GM18526 (cell line): ENCODE measurements around the gene SLC33A1.

Experiments
- POLR2A ChIP-seq: IDR thresholded peaks from 3 replicates; pipeline ENCODE4 v1.6.1; 2011; ENCODE audit not compliant: insufficient read length; ENCODE audit errors: extremely low read depth

The SLC33A1 gene

DNA sequence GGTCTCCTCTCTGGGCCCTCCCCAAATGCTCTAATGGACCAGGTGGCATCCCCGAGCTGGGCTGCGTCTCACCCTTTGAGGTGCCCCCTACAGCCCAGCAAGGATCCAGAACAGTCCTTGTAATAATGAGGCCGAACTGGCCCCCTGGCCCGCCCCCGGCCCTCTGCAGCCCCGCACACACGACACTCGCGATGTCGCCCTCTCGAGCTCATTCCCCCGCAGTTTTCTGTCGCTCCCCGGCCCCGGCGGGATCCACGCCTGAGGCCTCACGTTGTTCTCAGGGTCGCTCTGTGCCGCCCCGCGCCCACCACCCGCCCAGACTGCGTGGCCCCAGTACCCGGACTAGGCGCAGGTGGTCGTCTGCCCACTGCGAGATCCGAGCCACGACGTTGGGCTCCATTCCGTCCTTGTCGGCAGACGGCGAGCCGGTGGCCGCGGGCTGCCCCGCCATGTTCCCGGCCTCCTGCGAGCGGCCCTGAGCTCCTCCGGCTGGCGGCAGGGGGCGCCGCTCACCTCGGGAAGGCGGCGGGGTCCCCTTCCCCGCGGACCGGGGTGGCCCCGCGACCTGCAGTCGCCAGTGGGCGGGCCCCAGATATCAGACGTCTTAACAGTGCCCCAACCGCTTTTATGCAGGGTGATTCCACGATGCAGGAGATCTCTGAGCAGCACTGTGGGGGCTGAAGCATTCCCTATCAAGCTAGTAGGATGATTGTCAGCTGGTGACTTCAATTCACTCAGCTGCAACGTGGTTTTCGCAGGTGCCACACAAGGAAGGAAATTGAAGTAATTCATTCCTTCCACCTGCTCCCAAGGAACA lies 48.2 kb downstream of the SLC33A1 start, which contains the start of gene C3orf33:
Gene C3orf33 (minus strand): TSS at position 477 of the 817 bp plus-strand sequence. CDS start 26 bp downstream, at position 451.
- TF ChIP-seq POLR2A = peak; percentile 48

DNA sequence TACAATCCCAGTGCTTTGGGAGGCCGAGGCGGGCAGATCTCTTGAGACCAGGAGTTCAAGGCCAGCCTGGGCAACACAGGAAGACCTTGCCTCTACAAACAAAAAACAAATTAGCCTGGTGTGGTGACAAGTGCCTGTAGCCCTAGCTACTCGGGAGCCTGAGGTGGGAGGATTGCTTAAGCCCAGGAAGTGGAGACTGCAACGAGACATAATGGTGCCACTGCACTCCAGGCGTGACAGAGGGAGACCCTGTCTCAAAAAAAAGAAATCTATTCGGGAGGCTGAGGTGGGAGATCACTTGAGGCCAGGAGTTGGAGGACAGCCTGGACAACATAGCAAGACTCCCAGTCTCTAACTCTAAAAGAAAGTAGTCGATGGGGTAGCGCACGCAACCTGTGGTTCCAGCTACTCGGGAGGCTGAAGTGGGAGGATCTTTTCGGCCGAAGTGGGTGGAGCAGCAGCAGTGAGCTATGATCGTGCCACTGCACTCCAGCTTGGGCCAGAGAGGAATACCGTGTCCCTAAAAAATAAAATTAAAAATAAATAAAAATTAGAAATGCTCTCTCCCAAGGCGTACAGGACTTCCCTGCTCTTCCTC lies 48.9 kb downstream of the SLC33A1 start:
- TF ChIP-seq POLR2A = no peak

DNA sequence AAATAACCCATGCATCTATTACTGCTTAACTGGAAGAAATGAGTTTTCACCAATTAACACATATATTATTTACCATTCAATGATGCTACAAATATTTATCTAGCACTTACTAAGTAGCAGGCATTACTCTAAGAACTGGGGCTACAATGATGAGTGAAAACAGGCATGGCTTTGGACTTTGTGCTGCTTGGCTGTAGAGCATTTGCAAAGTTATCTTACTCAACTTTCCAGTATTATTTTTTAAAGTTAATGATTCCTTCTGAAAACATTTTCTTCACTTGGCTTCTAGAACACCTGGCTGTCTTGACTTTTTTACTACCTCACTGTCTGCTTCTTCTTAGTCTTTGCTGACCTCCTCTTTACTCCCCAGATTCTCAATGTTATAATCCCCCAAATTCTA lies 49.9 kb downstream of the SLC33A1 start:
- no peak for TF ChIP-seq POLR2A

DNA sequence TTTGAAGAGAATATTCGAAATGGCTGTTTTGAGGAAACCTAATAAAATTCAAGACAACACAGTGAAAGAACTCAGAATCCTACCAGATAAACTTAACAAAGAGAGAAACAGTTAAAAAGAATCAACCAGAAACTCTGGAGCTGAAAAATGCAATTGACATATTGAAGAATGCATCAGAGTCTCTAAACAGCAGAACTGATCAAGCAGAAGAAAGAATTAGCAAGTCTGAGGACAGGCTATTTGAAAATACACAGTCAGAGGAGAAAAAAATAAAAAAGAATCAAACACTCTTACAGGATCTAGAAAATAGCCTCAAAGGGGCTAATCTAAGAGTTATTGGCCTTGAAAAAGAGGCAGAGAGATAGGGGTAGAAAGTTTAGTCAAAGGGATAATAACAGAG lies 61.7 kb downstream of the SLC33A1 start:
- TF ChIP-seq POLR2A = no peak

DNA sequence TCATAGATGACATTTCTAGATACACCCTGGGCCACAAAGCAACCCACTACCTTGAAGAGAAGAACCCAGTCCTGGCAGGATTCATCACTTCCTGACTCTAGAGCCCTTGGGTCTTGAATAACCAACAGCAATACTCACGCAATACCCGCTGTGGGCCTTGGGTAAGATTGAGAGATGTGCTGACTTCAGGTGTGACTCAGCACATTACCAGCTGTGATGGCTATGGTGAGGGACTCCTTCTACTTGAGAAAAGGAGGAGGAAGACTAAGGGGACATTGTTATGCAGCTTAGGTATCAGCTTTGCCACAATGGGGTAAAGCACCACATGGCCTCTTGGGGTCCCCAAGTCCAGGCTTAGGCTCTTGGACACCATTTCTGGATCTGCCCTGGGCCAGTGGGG lies 63.0 kb downstream of the SLC33A1 start:
- TF ChIP-seq POLR2A = no peak

DNA sequence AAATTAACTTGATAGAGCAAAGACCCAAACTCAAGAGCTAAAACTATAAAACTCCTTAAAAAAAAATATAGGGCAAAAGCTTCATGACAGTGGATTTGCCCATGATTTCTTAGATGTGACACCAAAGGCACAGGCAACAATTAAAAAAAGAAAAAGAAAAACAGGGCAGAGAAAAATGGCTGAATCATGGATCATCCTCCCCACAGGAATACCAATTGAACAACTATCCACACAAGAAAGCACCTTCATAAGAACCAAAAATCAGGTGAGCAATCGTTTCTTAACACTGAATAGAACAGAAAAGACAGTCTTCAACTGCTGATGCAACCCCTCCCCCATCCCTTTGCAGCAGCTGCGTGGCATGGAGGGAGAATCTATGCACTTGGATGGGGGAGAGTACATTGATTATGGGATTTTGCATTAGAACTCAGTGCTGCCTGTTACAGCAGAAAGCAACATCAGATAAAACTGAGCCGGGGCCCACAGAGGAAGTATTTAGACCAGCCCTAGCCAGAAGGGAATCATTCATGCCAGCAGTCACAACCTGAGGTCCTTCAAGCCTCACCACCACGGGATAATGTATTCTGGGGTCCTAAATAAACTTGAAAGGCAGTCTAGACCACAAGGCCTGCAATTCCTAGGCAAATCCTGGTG lies 63.8 kb downstream of the SLC33A1 start:
- TF ChIP-seq POLR2A = no peak

DNA sequence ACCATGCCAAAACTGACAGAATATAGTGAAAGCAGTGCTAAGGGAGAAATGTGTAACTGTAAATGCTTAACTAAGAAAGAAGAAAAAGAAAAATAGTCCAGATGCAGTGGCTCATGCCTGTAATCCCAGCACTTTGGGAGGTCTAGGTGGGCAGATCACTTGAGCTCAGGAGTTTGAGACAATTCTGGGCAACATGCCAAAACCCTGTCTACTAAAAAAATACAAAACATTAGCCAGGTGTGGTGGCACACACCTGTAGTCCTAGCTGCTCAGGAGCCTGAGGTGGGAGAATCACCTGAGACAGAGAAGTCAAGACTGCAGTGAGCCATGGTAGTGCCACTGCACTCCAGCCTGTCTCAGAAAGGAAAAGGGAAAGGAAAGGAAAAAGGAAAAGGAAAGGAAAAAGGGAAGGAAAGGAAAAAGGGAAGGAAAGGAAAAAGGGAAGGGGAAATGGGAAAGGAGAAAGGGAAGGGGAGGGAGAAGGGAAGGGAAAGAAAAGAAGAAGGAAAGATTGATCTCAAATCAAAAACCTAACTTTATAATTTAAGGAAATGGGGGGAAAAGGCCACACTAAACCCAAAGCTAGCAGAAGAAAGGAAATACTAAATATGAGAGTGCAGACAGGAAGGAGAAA lies 68.4 kb downstream of the SLC33A1 start:
- TF ChIP-seq POLR2A = no peak

DNA sequence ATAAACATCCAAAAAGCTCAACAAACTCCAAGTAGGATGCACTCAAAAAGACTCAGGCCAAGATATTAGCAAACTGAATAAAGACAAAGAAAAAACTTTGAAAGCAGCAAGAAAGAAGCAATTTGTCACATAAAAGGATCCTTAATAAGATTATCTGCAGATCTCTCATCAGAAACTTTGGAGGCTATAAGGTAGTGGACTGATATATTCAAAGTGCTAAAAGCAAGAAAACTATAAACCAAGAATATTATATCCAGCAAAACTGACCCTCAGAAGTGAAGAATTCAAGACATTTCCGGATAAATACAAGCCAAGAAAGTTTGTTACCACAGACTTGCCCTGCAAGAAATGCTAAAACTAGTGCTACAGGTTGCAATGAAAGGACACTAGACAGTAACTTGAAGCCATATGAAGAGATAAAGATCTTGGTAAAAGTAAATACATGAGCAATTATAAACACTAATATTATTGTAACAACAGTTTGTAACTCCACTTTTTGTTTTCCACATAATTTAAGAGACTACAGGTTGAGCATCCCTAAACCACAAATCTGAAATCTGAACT lies 71.8 kb downstream of the SLC33A1 start:
- TF ChIP-seq POLR2A = no peak

DNA sequence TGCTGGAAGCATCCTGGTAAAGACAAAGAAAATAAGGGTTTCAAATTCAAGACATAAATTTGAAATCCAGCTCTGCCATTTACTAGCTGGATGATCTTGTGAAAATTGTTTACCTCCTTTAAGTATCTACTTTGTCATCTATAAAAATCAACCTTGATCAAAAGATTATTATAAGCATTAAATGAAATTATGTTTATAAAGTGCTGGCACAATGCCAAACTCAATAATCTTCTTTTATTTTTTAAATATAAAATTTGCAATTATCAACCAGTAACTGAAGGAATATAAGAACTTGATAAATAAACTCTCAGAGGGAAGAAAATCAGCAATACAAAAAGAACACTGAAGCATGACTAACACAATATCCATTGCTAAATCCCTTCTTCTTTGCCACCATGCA lies 73.9 kb downstream of the SLC33A1 start:
- TF ChIP-seq POLR2A = no peak

DNA sequence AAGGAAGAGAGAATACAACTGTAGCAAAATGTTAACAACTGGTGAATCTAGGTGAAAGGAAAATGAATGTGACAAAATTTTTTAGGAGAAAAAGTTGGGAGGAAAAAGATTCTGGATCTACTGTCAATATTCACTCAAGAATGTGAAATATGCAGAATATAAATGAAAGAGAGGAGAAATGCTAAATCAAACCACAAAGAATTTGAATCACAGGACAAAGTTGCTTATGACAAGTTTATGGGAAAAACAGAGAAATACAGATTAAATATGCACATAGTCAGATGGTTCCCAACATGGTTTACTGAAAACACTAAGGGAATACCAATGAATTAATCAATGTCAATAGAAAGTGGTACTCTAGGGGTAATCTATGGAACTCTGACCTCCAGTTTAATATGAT lies 75.8 kb downstream of the SLC33A1 start:
- TF ChIP-seq POLR2A = no peak

DNA sequence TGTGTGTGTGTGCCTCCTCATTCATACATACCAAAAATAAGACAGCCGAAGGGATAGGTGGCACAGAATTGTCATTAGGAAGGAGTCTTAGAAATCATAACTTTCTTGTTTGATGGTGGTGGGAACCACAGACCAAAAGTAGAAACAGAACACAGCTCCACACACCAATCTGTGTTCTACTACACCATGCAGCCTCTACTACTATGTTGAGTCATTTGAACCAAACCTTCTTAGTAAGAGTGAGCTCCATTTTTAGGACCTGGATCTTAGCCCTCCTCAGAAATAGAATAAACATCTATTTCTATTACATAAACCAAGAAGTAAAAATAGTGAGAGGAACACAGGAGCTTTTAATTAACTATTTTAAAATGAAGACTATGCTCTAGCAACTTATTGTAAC lies 81.4 kb downstream of the SLC33A1 start:
- TF ChIP-seq POLR2A = no peak

DNA sequence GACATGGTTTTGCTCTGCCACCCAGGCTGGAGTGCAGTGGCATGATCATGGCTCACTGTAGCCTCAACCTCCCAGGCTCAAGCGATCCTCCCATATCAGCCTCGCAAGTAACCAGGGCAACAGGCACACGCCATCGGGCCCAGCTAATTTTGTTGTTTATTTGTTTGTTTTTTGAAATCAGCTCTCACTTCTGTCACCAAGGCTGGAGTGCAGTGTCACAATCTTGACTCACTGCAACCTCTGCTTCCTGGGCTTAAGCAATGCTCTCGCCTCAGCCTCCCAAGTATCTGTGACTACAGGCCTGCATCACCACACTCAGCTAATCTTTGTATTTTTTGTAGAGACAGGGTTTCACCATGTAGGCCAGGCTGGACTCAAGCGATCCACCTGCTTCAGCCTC lies 83.1 kb downstream of the SLC33A1 start:
- TF ChIP-seq POLR2A = no peak
